GM21390 (cell line): ENCODE results near the gene FPR2.
"Not testable (repeated sequence)": the region's sequence is repeated elsewhere in the genome, so short reads cannot be mapped to it uniquely, and the experiment has no call there.

Experiments
- ATAC-seq: cut with Tn5 transposase; IDR thresholded peaks from one replicate; pipeline ENCODE4 v1.9.1; 2021; ENCODE audit not compliant: unreplicated experiment

Gene FPR2

GRCh38 chr19:51739466-51740213 is 21.3 kb upstream of the FPR2 start:
- no peak for ATAC-seq

DNA sequence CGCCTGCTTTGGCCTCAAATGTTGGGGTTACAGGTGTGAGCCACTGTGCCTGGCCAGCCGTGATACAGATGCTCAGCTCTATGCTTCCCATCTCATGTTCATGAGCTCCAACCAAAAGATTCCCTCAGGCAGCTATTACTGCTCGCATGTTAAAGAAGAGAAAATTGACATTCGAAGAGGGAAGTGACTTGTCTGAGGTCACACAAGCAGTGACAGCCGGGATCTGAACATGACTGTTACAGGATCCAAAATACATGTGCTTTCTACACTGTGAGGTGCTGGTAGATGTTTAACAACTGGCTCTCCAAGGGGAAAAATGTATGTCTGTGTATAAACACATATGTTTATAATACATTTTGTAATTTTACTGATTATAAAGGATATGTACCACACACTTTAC is 20.6 kb upstream of the FPR2 start:
- ATAC-seq = no peak

DNA sequence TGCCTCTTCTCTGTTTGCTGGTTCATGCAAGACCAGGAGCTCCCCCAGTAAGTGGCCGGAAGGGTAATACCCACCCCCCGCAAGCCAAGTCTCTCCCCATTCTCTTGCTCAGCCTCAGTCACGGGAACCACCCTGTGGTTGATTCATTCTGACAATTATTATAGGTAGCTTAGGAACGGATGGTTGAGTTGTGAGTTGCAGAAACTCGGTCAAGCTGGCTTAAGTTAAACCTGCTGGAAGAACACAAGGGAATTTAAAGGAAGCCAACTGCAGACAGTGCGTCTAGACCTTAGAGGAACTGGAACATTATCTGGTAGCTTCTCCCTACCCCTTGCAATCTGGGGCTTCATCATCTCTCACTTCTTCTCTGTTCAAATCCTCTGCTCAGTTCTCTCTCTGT is 18.2 kb upstream of the FPR2 start:
- ATAC-seq = no peak

- ATAC-seq = no peak
Observed at GRCh38 chr19:51743405-51743804, 17.6 kb upstream of the FPR2 start.

GRCh38 chr19:51746731-51747130 is 14.2 kb upstream of the FPR2 start:
- ATAC-seq = no peak

DNA sequence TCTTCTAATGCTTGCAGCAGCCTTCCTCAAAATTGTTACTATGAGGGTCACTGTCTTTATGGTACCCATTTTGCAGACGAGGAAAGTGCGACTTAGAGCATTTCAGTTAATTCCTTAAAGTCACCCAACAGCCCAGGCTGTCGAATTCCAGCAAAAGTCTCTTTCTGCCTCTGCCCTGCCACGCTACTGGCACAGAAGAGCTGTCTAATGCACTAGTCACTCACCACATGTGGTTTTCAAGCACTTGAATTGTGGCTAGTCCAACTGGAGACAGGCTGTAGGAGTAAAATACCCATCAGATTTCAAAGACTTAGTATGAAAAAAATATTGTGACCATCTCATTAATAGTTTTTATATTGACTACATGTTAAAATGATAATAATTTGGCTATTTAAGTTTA is 11.0 kb upstream of the FPR2 start:
- no peak for ATAC-seq

- ATAC-seq = no peak
Observed at GRCh38 chr19:51750400-51751094, 10.4 kb upstream of the FPR2 start.

DNA sequence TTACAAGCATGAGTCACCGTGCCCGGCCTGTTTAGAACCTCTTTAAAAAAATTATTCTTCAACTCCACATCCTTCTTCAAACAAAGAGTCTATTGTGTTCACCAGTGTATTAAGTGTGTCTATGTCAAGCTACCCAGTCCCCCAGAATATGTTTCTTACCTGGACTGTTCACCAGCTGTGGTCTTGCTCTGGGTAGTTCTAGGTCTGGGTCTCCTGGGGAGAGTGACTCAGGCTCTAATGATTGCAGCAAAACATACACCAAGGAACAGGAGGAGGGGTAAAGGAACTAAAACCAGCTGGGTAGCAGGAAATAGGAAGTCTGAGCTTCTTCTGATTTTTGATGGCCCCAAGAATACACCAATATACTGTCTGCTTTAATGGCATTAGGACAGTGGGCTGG is 9.3 kb upstream of the FPR2 start, which contains the start of gene FPR1:
Gene FPR1, minus strand, starts transcription at position 224 of the 400 bp plus-strand sequence. CDS start 4,884 bp downstream, outside the sequence.
- ATAC-seq = no peak

DNA sequence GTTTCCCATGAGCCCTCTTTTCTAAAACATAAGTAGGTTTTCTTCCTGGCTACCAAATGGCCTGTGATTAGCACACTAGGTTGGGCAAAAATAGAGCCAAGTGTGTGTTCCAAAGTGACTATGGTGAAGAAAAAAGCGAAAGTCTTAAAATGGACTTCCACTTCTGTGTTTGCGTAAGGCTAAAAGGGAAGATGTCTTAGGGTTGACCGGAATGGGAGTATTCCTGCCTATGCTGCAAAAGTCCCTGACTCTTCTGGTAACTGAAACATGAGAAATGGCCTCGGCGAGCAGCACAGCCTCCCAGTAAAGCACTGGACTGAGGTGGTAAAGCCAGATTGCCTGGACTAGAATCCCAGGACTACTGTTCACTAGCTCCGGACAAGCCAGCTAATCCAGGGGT is 6.9 kb upstream of the FPR2 start:
- ATAC-seq = no peak

- ATAC-seq = no peak
Observed at GRCh38 chr19:51754770-51755169, 6.2 kb upstream of the FPR2 start.

- no peak for ATAC-seq
Observed at GRCh38 chr19:51755571-51755970, 5.4 kb upstream of the FPR2 start.

- ATAC-seq = no peak
Observed at GRCh38 chr19:51761696-51762095, 716 bp downstream of the FPR2 start.

GRCh38 chr19:51765086-51765485 is 4.1 kb downstream of the FPR2 start:
- no peak for ATAC-seq

- no peak for ATAC-seq
Observed at GRCh38 chr19:51766461-51766860, 5.5 kb downstream of the FPR2 start.

GRCh38 chr19:51771376-51772130 is 10.6 kb downstream of the FPR2 start:
- ATAC-seq = no peak

DNA sequence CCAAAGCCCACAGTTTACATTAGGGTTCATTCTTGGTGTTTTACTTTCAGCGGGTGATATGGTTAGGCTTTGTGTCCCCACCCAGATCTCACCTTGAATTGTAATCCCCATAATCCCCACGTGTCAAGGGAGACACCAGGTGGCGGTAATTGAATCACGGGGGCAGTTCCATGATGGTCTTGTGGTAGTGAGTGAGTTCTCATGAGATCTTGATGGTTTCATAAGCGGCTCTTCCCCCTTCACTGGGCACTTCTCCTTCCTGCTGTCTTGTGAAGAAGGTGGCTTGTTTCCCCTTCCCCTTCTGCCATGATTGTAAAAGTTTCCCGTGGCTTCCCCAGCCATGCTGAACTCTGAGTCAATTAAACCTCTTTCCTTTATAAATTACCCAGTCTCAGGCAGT is 12.0 kb downstream of the FPR2 start:
- ATAC-seq = no peak

- not testable (repeated sequence) for ATAC-seq
Observed at GRCh38 chr19:51776561-51776960, 15.6 kb downstream of the FPR2 start.

DNA sequence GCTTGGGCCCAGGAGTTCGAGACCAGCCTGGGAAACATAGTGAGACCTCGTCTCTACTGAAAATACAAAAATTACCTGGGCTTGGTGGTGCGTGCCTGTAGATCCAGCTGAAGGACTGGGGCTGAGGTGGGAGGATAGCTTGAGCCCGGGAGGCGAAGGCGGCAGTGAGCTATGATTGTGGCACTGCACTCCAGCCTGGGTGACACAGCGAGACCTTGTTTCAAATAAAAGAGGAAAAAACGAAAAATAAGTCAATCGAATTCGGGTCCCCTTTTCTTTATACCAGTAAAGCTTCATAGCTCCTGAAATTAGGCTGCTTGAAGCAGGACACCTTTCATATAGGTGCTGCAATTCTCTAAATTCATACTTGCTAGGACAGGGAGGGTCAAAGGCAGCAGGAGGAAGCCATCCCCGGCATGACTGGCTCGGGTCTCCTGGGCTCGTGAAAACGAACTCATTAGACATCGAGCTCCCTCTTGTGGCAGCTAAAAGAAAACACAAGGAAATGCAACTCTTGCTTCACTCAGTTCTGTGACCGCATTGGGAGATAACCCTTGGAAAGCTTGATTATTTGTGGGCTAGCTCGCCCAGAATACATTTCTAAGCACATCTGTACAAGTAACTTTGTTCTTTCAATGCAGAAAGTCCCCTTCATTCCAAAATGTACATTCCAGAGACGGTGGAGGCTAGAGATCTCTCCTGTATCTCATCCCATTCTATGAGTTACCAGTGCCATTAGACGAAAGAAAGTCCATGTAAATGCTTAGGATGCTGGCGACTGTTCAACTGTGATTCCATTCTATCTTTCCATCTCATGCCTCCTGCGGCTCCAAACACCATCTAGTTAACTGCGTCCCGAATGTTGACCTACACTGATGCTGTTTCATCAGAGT is 16.8 kb downstream of the FPR2 start:
- no peak for ATAC-seq

GRCh38 chr19:51779181-51779580 is 18.2 kb downstream of the FPR2 start:
- no peak for ATAC-seq

GRCh38 chr19:51779703-51780102 is 18.7 kb downstream of the FPR2 start:
- ATAC-seq = no peak

DNA sequence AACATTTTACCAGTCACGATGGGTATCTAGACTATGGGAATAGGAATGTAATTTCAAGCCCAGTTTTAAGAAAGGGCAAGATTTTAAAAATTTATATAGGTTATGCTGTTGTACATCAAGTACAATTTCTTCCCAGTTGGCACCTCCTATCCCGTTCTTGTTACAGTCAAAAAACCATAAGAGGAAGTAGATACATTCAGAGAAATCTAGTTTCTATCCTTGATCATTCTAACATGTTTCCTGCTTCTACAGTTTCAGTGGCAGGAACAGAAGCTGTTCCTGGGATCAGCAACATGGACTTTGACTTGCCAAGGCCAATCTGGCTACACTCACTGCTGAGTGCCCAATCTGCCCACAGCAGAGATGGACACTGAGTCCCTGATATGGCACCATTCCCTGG is 19.3 kb downstream of the FPR2 start:
- no peak for ATAC-seq
